HG02571 (cell line): ENCODE results near the gene AQP3.
"Not testable (repeated sequence)": the region's sequence is repeated elsewhere in the genome, so short reads cannot be mapped to it uniquely, and the experiment has no call there.

ENCODE experiments used
- ATAC-seq: cut with Tn5 transposase; IDR thresholded peaks from one replicate; pipeline ENCODE4 v1.9.1; 2021; ENCODE audit warnings: mild to moderate bottlenecking, moderate library complexity; ENCODE audit not compliant: unreplicated experiment

Gene AQP3

GRCh38 chr9:33465596-33466564 is 18.5 kb upstream of the AQP3 start:
- no peak for ATAC-seq

- no peak for ATAC-seq
Observed at GRCh38 chr9:33465096-33465495, 17.7 kb upstream of the AQP3 start.

DNA sequence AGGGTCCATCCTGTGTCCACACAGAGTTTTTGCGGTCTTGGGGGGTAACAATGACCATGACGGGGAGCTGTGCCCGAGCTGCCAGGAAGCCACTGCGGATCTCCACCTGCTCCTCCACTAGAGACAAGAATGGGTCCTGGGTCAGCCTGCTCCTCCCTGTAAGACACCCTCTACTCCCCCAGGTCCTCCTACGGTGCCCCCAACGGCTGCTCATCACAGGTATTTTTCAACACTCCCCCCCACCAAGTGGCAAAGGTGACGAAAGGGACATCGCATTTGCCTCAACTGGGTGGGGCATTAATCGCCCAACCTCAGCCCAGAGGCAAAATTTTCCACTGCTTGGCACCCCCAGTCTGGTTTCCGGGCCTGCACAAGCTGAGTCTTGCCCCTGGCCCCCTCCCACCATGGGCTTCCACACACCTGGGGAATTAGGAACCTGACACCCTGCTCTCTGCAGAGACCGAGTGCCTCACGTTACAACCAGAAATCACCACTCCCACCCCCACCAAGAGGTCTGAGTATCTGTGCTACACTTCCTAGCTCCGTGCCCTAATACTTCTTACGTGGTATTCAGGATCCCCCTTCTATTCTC is 16.7 kb upstream of the AQP3 start:
- ATAC-seq = no peak

DNA sequence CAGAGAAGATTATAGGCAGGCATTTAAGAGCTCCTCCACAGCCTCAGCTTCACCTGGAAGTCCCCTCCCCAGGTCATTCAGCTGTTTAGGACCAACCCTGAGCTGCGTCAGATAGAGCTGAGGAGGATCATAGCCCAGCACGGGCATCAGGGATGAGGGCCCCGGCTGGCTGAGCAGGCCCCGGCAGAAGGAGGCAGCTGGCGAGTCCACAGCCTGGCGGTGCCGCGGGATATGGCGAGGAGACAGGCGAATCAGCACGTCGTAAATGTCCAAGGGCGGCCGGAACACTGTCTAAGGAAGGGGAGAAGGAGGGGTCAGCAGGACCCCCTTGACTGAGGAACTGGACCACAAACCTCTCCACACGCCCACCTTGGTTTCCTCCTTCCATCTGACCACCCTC is 15.8 kb upstream of the AQP3 start:
- no peak for ATAC-seq

DNA sequence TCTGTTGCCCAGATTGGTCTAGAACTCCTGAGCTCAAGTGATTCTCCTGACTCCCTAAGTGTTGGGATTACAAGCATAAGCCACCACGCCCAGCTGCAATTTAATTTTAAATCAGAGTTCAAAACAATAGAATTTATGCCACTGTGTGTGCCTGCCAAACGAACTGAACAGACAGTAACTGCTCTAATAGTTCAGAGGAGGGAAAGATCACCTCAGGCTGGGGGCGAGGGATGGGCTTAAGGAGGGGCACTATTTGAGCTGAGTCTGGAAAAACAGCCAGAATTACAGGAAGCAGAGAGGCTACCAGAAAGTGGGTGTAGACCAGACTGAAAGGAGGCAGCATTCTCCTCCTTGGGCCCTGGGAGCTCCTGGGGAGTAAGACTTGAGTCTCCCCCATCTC is 14.1 kb upstream of the AQP3 start:
- ATAC-seq = no peak

DNA sequence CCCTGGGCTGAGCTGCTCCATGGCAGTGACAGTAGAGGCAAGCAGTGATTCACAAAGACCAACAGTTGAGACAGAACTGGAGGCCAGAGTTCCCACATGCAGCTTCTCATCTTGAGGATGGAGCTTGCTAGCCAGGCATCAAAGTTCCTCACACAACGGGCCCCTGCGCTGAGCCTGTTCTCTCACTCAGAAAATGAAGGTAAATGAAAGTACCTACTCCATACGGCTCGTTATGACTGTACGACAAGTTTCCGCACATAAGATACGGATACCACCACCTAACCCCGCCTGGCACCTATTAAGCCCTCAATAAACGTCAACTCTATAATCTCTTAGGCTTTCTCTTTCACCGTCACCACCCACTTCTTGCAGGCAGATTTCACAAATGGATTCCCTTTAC is 13.5 kb upstream of the AQP3 start:
- no peak for ATAC-seq

DNA sequence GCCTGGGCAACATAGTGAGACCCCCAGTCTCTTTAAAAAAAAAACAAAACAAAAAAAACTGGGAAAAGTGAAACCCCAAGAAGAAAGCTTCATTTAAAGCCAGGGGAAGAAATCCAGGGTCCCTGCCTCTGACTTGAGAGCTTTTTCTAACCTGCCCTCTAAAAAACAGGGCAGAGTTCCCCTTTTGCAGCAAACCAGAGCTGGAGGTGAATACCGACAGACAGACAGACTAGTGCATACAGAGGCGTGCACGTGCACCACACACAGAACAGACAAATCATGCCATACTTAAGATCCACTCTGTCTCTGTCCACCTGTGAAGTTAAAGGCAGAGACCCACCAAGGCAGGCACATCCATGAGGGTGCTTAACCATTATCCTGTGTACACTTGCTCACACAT is 11.7 kb upstream of the AQP3 start:
- no peak for ATAC-seq

GRCh38 chr9:33458444-33458843 is 11.1 kb upstream of the AQP3 start:
- no peak for ATAC-seq

DNA sequence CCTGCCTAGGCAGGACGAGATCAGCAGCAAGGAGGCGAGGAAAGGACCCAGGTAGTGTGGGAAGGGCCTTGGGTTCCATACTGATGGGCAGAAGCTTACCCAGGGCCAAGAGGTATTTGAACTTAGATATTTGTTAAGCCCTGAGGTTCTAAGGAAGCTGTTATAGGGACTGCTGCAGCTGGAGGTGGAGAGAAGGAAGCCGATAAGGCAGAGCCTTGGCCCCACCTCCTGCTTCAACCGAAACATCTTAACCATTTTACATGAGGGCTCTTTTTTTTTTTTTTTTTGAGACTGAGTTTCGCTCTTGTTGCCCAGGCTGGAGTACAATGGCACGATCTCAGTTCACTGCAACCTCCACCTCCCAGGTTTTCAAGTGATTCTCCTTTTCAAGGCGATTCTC is 8.6 kb upstream of the AQP3 start:
- no peak for ATAC-seq

DNA sequence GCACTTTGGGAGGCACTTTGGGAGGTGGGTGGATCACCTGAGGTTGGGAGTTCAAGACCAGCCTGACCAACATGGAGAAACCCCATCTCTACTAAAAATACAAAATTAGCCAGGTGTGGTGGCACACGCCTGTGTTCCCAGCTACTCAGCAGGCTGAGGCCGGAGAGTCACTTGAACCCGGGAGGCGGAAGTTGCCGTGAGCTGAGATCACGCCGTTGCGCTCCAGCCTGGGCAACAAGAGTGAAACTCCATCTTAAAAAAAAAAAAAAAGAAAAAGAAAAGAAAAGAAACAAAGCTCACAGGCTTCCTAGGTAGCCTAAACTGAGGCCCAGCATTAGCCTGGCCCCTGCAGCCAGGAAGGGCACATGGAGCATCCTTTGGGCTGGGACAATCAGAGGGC is 8.1 kb upstream of the AQP3 start:
- not testable (repeated sequence) for ATAC-seq

DNA sequence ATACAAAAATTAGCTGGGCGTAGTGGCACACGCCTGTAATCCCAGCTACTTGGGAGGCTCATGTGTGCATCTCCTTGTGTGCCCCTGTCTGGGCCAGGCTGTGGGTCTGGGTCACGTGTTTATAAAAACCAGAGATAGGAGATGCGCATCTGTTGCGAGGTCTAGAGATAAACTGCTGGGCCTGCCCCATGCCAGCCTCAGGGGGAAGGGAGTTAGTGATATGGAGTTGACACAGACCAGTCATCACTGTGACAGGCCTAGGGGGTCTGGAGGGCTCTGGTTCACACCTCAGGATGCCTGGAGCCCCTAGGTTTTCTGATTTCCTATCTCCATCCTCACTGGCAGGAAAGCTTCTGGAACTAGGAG is 7.3 kb upstream of the AQP3 start:
- not testable (repeated sequence) for ATAC-seq

GRCh38 chr9:33453999-33454660 is 6.7 kb upstream of the AQP3 start:
- ATAC-seq = no peak

GRCh38 chr9:33453286-33453860 is 6.0 kb upstream of the AQP3 start:
- no peak for ATAC-seq

DNA sequence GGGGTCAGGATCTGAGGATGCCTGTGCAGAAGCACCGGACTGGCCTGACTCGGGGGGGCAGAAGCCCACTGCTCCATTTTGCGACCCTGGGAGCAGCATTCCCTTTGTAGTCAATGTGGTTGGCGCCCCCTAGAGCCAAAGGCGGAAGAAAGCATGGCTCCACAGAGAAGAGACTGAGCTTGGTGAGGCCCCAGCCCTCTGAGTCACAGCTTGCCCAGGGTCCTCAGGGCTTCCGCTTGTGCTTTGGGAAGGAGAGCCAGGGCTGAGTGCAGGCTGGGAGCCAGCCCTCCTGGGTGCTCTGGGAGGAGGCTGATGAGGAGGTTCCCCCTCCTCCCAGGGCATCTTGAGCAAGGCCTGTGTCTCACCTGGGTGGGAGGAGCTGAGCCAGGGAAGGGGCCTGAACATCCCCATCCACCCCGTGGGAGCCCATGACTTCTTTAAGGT is 5.5 kb upstream of the AQP3 start:
- ATAC-seq = no peak

GRCh38 chr9:33450621-33451146 is 3.3 kb upstream of the AQP3 start:
- ATAC-seq = no peak

DNA sequence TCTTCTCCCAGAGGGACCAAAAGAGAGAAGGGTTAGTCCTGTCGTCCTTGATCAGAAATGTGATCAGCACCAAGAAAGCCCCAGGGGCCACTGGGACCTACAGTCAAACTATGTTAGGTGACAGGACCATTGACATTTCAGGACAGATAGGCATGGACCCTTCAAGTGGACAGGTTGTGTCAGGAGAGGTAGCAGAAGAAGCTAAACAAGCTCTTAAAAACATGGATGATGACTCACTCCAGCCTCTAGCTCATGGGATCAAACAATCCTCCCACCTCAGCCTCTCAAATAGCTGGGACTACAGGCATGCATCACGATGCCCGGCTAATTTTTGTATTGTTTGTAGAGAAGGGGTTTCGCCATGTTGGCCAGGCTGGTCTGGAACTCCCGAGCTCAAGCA is 2.3 kb upstream of the AQP3 start:
- ATAC-seq = no peak

DNA sequence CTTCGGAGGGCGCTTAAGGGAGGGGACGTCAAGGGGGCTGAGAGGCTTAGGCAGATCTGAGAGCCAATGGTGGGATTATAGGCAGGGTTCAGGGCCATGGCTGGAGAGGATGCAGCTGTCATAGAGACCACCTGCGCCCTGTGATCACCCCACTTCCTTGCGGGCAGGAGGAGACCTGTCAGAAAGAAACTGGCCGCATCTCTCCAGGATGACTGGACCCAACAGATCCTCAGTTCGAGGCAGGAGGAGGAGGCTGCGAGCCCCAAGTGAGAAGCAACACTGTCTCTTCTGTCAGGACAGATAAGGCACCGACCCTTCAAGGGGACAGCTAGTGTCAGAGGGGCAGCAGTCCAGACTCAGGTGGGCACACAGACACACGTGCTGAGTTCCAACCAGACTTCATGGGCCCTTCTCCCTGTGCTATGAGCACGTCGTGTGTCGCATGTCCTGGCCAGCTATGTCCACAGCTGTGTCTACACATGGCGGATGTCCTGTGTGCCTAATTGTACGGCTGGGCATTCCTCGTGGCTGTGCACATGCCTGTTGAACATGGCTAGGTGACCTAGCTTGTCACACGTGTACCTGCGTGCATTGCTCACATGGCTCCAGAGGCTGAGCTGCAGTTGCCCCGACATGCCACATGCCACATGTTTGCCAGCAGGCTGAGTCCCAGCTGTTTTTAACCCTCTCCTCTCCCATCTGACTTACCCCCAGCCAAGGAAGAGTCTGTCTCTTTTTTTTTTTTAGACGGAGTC is 583 bp upstream of the AQP3 start:
- ATAC-seq = no peak

DNA sequence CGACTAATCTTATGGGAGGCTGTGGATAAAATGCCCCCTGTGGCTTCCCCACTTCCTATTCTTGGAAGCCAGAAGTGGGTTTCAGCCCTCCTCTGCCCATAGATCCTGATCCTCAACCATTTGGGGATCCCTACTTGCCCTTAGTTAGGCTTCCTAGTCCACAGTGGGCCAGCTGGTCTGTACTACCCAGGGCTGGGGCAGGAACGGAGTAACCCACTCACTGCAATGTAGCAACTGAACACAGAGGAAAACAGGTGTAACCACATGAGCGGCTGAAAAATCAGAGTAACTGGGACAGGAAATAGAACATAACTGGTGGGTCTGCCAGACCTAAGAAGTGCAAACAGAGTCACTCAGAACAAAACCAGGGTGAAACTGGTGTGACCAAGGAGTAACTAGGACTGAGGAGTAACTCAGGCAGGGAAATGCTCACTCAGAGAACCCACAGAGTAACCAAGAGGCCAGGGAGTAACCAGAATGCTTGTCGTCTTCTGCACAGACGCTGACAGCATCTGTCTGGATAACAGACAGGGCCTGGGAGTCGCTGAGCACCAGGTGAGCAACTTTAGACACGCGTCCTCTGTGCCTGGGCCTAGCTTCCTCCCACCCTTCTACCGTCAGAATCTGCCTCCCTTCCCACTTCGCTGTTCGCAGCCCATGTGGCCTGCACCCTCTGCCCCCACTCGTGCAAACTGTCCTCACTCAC is 1.0 kb downstream of the AQP3 start:
- peak; percentile 83 for ATAC-seq

DNA sequence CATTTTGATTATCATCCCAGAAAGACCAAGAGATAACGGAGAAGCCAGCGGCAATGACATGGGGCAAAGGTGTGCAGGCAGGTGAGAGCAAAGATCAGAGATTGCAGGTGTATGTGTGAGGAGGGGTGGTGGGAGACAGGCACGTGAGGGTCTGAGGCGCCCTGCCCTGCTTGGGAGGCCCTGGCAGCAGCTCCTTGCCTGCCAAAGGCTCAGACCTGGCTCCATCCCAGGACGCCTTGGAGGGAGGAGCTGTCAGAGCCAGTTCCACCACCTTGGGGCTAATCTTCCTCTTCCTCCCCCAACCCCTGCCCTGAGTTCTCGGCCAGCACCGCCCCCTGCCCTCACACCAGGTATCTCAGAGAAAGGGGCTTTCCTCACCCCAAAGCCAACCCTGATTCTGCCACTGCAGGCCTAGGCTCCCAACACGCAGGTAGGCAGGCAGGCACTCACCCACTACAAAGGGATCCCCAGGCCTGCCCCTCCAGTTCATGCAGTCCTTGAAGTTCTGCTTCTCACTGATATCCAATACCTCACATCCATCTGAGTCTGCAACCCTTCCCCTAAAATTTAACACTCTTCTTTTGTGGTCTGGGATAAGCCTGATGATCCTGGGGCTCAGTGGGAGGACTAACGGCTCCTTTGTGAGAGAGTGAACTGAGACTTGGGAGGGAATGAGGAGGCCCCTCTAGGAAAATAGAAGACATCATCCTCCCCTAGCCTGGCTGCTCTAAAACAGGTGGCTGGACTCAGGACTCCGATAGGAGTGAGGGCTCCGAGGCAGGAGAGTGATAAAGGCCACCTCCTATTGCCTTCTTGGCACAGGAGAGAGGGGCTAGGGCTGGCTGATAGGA is 1.8 kb downstream of the AQP3 start:
- no peak for ATAC-seq
